Suprapubic skin (tissue), 4 donors: ENCODE data around the gene GADL1.

Experiments used
- EP300 ChIP-seq: sonication (generic); formaldehyde crosslinking; IDR thresholded peaks from one replicate; pipeline ENCODE4 v1.6.1; 2017; ENCODE audit warnings: antibody characterized with exemption
- POLR2A ChIP-seq, 2 donors: fragments of 450-650 bp; IDR thresholded peaks; one replicate each; pipeline ENCODE4 v1.6.1; 2017; ENCODE audit warnings: antibody characterized with exemption in 2 of 2, mild to moderate bottlenecking in 2 of 2, moderate library complexity in 2 of 2
- POLR2AphosphoS5 ChIP-seq, 3 donors: sonication (generic); formaldehyde crosslinking; IDR thresholded peaks; one replicate each; pipeline ENCODE4 v1.6.1; 2017; ENCODE audit warnings: antibody characterized with exemption in 3 of 3
- TF ChIP-seq, protein P1 (sequence below), 2 donors: fragments of 200-600 bp in 1 of 2; fragments of 450-650 bp in 1 of 2; sonication (generic) in 1 of 2; IDR thresholded peaks; one replicate each; pipeline ENCODE4 v1.5.1; 2016 to 2019; ENCODE audit warnings: antibody characterized with exemption in 2 of 2, mild to moderate bottlenecking in 1 of 2, moderate library complexity in 1 of 2

DNA sequence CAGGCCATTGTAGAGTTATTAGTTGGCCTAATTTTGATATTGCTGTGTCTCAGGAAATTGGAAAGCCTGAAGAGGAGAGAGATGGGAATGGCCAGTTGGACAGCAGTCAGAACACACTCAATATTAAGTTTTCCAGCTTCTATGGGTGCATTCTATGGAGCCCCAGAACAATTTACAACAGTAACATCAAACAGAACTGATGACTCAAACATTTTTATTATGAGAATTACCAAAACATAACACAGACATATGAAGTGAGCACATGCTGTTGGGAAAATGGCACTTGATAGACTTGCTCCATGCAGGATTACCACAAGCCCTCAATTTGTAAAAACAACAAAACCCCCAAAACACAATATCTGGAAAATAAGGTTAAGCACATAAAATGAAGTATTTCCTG lies 104.3 kb downstream of the GADL1 start:
- TF ChIP-seq, protein P1, sequence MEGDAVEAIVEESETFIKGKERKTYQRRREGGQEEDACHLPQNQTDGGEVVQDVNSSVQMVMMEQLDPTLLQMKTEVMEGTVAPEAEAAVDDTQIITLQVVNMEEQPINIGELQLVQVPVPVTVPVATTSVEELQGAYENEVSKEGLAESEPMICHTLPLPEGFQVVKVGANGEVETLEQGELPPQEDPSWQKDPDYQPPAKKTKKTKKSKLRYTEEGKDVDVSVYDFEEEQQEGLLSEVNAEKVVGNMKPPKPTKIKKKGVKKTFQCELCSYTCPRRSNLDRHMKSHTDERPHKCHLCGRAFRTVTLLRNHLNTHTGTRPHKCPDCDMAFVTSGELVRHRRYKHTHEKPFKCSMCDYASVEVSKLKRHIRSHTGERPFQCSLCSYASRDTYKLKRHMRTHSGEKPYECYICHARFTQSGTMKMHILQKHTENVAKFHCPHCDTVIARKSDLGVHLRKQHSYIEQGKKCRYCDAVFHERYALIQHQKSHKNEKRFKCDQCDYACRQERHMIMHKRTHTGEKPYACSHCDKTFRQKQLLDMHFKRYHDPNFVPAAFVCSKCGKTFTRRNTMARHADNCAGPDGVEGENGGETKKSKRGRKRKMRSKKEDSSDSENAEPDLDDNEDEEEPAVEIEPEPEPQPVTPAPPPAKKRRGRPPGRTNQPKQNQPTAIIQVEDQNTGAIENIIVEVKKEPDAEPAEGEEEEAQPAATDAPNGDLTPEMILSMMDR (IDR thresholded peaks at IDR 0.05): no peak
- TF ChIP-seq EP300 (no peak), POLR2AphosphoS5 (IDR thresholded peaks at IDR 0.05) (no peak), POLR2A (IDR thresholded peaks at IDR 0.05) (no peak)
